Measurements from ENCODE around the gene SLC4A1AP.

The SLC4A1AP gene

DNA sequence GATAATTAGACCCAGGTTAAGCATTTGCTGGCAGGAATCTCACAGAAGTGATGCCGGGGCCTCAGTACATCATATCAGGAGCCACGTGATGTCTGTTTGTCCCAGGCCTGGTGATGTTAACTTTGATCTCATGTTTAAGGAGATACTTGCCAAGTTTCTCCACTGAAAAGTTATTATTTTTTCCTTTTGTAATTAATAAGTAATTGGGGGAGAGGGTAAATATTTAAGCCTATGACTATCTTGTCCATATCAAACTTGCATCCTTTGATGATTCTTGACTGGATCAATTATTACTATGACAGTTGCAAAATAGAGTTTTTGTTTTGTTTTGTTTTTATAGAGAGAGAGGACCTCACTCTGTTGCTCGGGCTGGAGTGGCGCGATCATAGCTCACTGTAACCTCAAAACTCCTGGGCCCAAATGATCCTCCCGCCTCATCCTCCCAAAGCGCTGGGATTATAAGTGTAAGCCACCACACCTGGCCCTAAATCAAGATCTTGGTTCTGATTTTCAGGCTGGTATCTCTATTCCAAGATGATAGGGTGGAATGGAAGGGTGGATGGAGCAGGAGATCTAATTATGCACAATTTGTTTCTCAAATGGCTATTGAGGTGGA, 46.4 kb downstream of the SLC4A1AP start:
- TF ChIP-seq, protein P1, sequence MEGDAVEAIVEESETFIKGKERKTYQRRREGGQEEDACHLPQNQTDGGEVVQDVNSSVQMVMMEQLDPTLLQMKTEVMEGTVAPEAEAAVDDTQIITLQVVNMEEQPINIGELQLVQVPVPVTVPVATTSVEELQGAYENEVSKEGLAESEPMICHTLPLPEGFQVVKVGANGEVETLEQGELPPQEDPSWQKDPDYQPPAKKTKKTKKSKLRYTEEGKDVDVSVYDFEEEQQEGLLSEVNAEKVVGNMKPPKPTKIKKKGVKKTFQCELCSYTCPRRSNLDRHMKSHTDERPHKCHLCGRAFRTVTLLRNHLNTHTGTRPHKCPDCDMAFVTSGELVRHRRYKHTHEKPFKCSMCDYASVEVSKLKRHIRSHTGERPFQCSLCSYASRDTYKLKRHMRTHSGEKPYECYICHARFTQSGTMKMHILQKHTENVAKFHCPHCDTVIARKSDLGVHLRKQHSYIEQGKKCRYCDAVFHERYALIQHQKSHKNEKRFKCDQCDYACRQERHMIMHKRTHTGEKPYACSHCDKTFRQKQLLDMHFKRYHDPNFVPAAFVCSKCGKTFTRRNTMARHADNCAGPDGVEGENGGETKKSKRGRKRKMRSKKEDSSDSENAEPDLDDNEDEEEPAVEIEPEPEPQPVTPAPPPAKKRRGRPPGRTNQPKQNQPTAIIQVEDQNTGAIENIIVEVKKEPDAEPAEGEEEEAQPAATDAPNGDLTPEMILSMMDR (IDR thresholded peaks at IDR 0.05; ENCODE audit: borderline replicate concordance, insufficient read depth, low read depth, low read length) = no peak

GRCh38 chr2:27710640-27711430, 47.1 kb downstream of the SLC4A1AP start:
- TF ChIP-seq, protein P1 (IDR thresholded peaks at IDR 0.05; ENCODE audit: borderline replicate concordance, insufficient read depth, low read depth, low read length) = no peak
- H3K4me3 ChIP-seq (ENCODE audit: low read depth, low read length) = no peak overlapping the region

More for the DNA sequence above, 46.4 kb downstream of the SLC4A1AP start:
- H3K4me3 ChIP-seq (ENCODE audit: low read depth, low read length) = no peak overlapping the region

- H3K4me3 ChIP-seq (ENCODE audit: low read depth, low read length) = no peak overlapping the region
- TF ChIP-seq, protein P1 (IDR thresholded peaks at IDR 0.05; ENCODE audit: borderline replicate concordance, insufficient read depth, low read depth, low read length) = no peak
Observed at GRCh38 chr2:27711804-27712203, 48.1 kb downstream of the SLC4A1AP start.

DNA sequence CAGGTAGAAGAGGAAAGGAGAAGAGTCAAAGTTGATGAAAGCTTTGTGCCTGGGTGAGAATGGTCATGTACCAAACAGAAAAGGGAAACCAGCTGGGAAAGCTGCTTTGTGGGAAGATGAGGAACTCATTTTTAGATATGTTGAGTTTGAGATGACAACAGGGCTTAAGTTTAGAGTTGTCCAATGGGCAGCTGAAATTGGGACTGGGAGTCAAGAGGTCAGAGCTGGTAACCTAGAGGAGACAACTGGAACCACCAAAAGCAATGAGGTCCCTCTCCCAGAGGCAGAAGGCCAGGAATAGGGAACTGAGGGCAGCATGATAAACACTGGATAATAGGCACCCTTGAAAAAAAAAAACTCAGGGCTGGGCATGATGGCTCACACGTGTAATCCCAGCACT, 48.8 kb downstream of the SLC4A1AP start:
- no peak overlapping the region for H3K4me3 ChIP-seq (ENCODE audit: low read depth, low read length)
- TF ChIP-seq, protein P1 (IDR thresholded peaks at IDR 0.05; ENCODE audit: borderline replicate concordance, insufficient read depth, low read depth, low read length) = no peak

GRCh38 chr2:27713201-27713600, 49.5 kb downstream of the SLC4A1AP start:
- TF ChIP-seq, protein P1 (IDR thresholded peaks at IDR 0.05; ENCODE audit: borderline replicate concordance, insufficient read depth, low read depth, low read length) = no peak
- H3K4me3 ChIP-seq (ENCODE audit: low read depth, low read length) = no peak overlapping the region

GRCh38 chr2:27714053-27714452, 50.4 kb downstream of the SLC4A1AP start:
- no peak overlapping the region for H3K4me3 ChIP-seq (ENCODE audit: low read depth, low read length)
- TF ChIP-seq, protein P1 (IDR thresholded peaks at IDR 0.05; ENCODE audit: borderline replicate concordance, insufficient read depth, low read depth, low read length) = no peak

GRCh38 chr2:27714851-27715291, 51.2 kb downstream of the SLC4A1AP start:
- TF ChIP-seq, protein P1 (IDR thresholded peaks at IDR 0.05; ENCODE audit: borderline replicate concordance, insufficient read depth, low read depth, low read length) = no peak
- no peak overlapping the region for H3K4me3 ChIP-seq (ENCODE audit: low read depth, low read length)

All from GM12875 (cell line).